ENCODE data around the gene GRM3.

Gene GRM3

GRCh38 chr7:86664486-86664885 lies 20.8 kb downstream of the GRM3 start:
- no peak overlapping the region for H3K4me3 ChIP-seq (ENCODE audit: low read depth, low read length)
- no peak for DNase-seq (ENCODE audit: low read depth)
- TF ChIP-seq CTCF (conservative IDR thresholded peaks at IDR 0.05; ENCODE audit: low read depth, low read length): no peak

GRCh38 chr7:86664991-86665390 lies 21.3 kb downstream of the GRM3 start:
- H3K4me3 ChIP-seq (ENCODE audit: low read depth, low read length): no peak overlapping the region
- TF ChIP-seq CTCF (conservative IDR thresholded peaks at IDR 0.05; ENCODE audit: low read depth, low read length): no peak
- no peak for DNase-seq (ENCODE audit: low read depth)

GRCh38 chr7:86665669-86666068 lies 22.0 kb downstream of the GRM3 start:
- no peak for TF ChIP-seq CTCF (conservative IDR thresholded peaks at IDR 0.05; ENCODE audit: low read depth, low read length)
- no peak for DNase-seq (ENCODE audit: low read depth)
- H3K4me3 ChIP-seq (ENCODE audit: low read depth, low read length): no peak overlapping the region

GRCh38 chr7:86667732-86668131 lies 24.0 kb downstream of the GRM3 start:
- no peak for TF ChIP-seq CTCF (conservative IDR thresholded peaks at IDR 0.05; ENCODE audit: low read depth, low read length)
- DNase-seq (ENCODE audit: low read depth): no peak
- H3K4me3 ChIP-seq (ENCODE audit: low read depth, low read length): no peak overlapping the region

GRCh38 chr7:86668315-86668714 lies 24.6 kb downstream of the GRM3 start:
- no peak for TF ChIP-seq CTCF (conservative IDR thresholded peaks at IDR 0.05; ENCODE audit: low read depth, low read length)

GRCh38 chr7:86687831-86688230 lies 44.1 kb downstream of the GRM3 start:
- H3K4me3 ChIP-seq (ENCODE audit: low read depth, low read length): no peak overlapping the region
- no peak for DNase-seq (ENCODE audit: low read depth)
- TF ChIP-seq CTCF (conservative IDR thresholded peaks at IDR 0.05; ENCODE audit: low read depth, low read length): no peak

More at GRCh38 chr7:86668315-86668714, 24.6 kb downstream of the GRM3 start:
- no peak overlapping the region for H3K4me3 ChIP-seq (ENCODE audit: low read depth, low read length)
- no peak for DNase-seq (ENCODE audit: low read depth)

GRCh38 chr7:86689363-86689762 lies 45.7 kb downstream of the GRM3 start:
- no peak for DNase-seq (ENCODE audit: low read depth)
- no peak for TF ChIP-seq CTCF (conservative IDR thresholded peaks at IDR 0.05; ENCODE audit: low read depth, low read length)
- H3K4me3 ChIP-seq (ENCODE audit: low read depth, low read length): no peak overlapping the region
